Esophagus squamous epithelium (tissue), 5 donors: Measurements from ENCODE around the gene PLXNB1. TPM values are rescaled to one million over a fixed set of nuclear protein-coding genes. Genes with fewer than 3 reads are reported as not detected.

Experiments
- DNase-seq: peaks from one replicate; lab custom pipeline; 2025; lab: John Stamatoyannopoulos, UW
- H3K27ac ChIP-seq, 4 donors: fragments of 200-600 bp; sonication (generic); one replicate each; pipeline ENCODE4 v1.5.1; 2016 to 2019; ENCODE audit warnings: mild to moderate bottlenecking in 1 of 4
- H3K27me3 ChIP-seq, 4 donors: fragments of 200-600 bp; sonication (generic); 1 replicate in 3 of 4; 2 replicates in 1 of 4; pipeline versions ENCODE4 v1.5.1 to v1.6.0; 2017 to 2021; ENCODE audit warnings: antibody characterized with exemption in 1 of 4
- H3K36me3 ChIP-seq, 3 donors: fragments of 200-600 bp; sonication (generic); one replicate each; pipeline ENCODE4 v1.5.1; 2016 to 2019
- H3K4me1 ChIP-seq, 3 donors: fragments of 200-600 bp; sonication (generic); one replicate each; pipeline ENCODE4 v1.5.1; 2017 to 2019
- H3K4me3 ChIP-seq, 4 donors: fragments of 200-600 bp; sonication (generic); 1 replicate in 3 of 4; 2 replicates in 1 of 4; pipeline ENCODE4 v1.5.1; 2016 to 2019; ENCODE audit warnings: mild to moderate bottlenecking in 2 of 4, moderate library complexity in 1 of 4
- H3K9me3 ChIP-seq, 3 donors: fragments of 200-600 bp; sonication (generic); one replicate each; pipeline ENCODE4 v1.5.1; 2016 to 2019
- CTCF ChIP-seq, 6 experiments: fragments of 450-650 bp in 4 of 6; fragments of 200-600 bp in 2 of 6; sonication (generic) in 2 of 6; IDR thresholded peaks; one replicate each; pipeline ENCODE4 v1.5.1; 2016 to 2019; ENCODE audit warnings: antibody characterized with exemption in 6 of 6, mild to moderate bottlenecking in 4 of 6, moderate library complexity in 4 of 6
- POLR2A ChIP-seq, 4 donors: fragments of 450-650 bp; IDR thresholded peaks; one replicate each; pipeline ENCODE4 v1.6.1; 2017; ENCODE audit warnings: antibody characterized with exemption in 4 of 4, mild to moderate bottlenecking in 4 of 4, moderate library complexity in 3 of 4
- WGBS, 2 donors: methylation state at CpG; one replicate each; pipeline ENCODE4 v1.1.5; 2018; 5-methylcytosine and 5-hydroxymethylcytosine counted together
- intact Hi-C: fragments of 100-400 bp; cut with DNase I; formaldehyde crosslinking; loops from one replicate; pipeline ENCODE4 v1.15.0; 2022
- total RNA-seq, 4 donors: library from RNA; depleted of rRNA; stranded (reverse); fragments of >200 nt; gene quantifications; one replicate each; pipeline ENCODE4 v1.1.0, GENCODE V29; 2016
- donor health status: DM: yes; HTN: yes; CAD: no.

Gene PLXNB1
- total RNA-seq, 4 donors from 2014 or later = 57.7 to 215 (median 128) TPM

GRCh38 chr3:48418651-48419050, 11.2 kb downstream of the PLXNB1 start:
- Histone ChIP-seq H3K9me3 (no peaks in the 10 kb centered on the region), H3K36me3 (peaks cover 57 to 100% (median 69%) of the 10 kb centered on the region in 3 donors), H3K27me3 (no peaks in the 10 kb centered on the region), H3K4me1 (peaks cover 28 to 52% (median 29%) of the 10 kb centered on the region in 3 donors), H3K4me3 (no peak overlapping the region), H3K27ac (no peak overlapping the region)
- 63 to 76% methylated on average over 1 to 6 of the region's 9 CpGs for WGBS, 2 donors
- TF ChIP-seq CTCF (IDR thresholded peaks at IDR 0.05) (no peak), POLR2A (IDR thresholded peaks at IDR 0.05) (no peak)
- DNase-seq = no peak
- intact Hi-C loops = no loop called here

GRCh38 chr3:48418140-48418539, 11.7 kb downstream of the PLXNB1 start:
- peaks cover 54 to 99% (median 66%) of the 10 kb centered on the region in 3 donors for H3K36me3 ChIP-seq
- 67 to 100% methylated on average over 2 to 4 of the region's 17 CpGs for WGBS, 2 donors
- peaks cover 25 to 52% (median 28%) of the 10 kb centered on the region in 3 donors for H3K4me1 ChIP-seq
- H3K9me3 ChIP-seq = no peaks in the 10 kb centered on the region
- no peak overlapping the region for H3K4me3 ChIP-seq
- H3K27me3 ChIP-seq = no peaks in the 10 kb centered on the region
- intact Hi-C loops = no loop called here
- no peak overlapping the region for H3K27ac ChIP-seq
- TF ChIP-seq CTCF (IDR thresholded peaks at IDR 0.05) = no peak
- no peak for TF ChIP-seq POLR2A (IDR thresholded peaks at IDR 0.05)
- DNase-seq = no peak

GRCh38 chr3:48417529-48418108, 12.3 kb downstream of the PLXNB1 start:
- TF ChIP-seq CTCF (IDR thresholded peaks at IDR 0.05) = no peak
- no peak for TF ChIP-seq POLR2A (IDR thresholded peaks at IDR 0.05)
- intact Hi-C loops = no loop called here
- H3K4me1 ChIP-seq = peaks cover 22 to 52% (median 25%) of the 10 kb centered on the region in 3 donors
- DNase-seq = no peak
- no peaks in the 10 kb centered on the region for H3K27me3 ChIP-seq
- H3K27ac ChIP-seq = no peak overlapping the region
- no peaks in the 10 kb centered on the region for H3K9me3 ChIP-seq
- H3K4me3 ChIP-seq = no peak overlapping the region
- H3K36me3 ChIP-seq = peaks cover 51 to 99% (median 64%) of the 10 kb centered on the region in 3 donors
- WGBS, 2 donors = 90 to 94% methylated on average over 8 to 9 of the region's 14 CpGs

GRCh38 chr3:48416546-48416945, 13.3 kb downstream of the PLXNB1 start:
- DNase-seq = no peak
- peaks cover 17 to 52% (median 20%) of the 10 kb centered on the region in 3 donors for H3K4me1 ChIP-seq
- H3K36me3 ChIP-seq = peaks cover 62 to 99% (median 74%) of the 10 kb centered on the region in 3 donors
- intact Hi-C loops = no loop called here
- 90 to 100% methylated on average over 2 to 3 of the region's 4 CpGs for WGBS, 2 donors
- no peaks in the 10 kb centered on the region for H3K27me3 ChIP-seq
- no peaks in the 10 kb centered on the region for H3K9me3 ChIP-seq
- TF ChIP-seq CTCF (IDR thresholded peaks at IDR 0.05) (no peak), POLR2A (IDR thresholded peaks at IDR 0.05) (no peak)
- no peak overlapping the region for H3K4me3 ChIP-seq
- H3K27ac ChIP-seq = no peak overlapping the region

- Histone ChIP-seq H3K36me3 (peaks cover 65 to 99% (median 78%) of the 10 kb centered on the region in 3 donors), H3K27ac (no peak overlapping the region), H3K4me3 (no peak overlapping the region), H3K4me1 (peaks cover 17 to 48% (median 20%) of the 10 kb centered on the region in 3 donors), H3K9me3 (no peaks in the 10 kb centered on the region), H3K27me3 (no peaks in the 10 kb centered on the region)
- intact Hi-C loops = no loop called here
- TF ChIP-seq POLR2A (IDR thresholded peaks at IDR 0.05) (no peak), CTCF (IDR thresholded peaks at IDR 0.05) (no peak)
- no peak for DNase-seq
- 84% methylated on average over 5 of the region's 14 CpGs; no CpG with 5 or more reads in 1 of the 2 donors for WGBS, 2 donors
Observed at GRCh38 chr3:48416091-48416505, 13.8 kb downstream of the PLXNB1 start.
